BLaER1 (cell line): ENCODE measurements around the gene ITSN1.

Experiments used
- H3K27ac ChIP-seq: shearing (Covaris generic); formaldehyde crosslinking; 2 replicates; pipeline ENCODE4 v1.8.1; 2022
- H3K27me3 ChIP-seq: shearing (Covaris generic); formaldehyde crosslinking; 2 replicates; pipeline ENCODE4 v1.8.1; 2022
- H3K36me3 ChIP-seq: shearing (Covaris generic); formaldehyde crosslinking; 2 replicates; pipeline ENCODE4 v1.8.1; 2022
- H3K4me1 ChIP-seq: shearing (Covaris generic); formaldehyde crosslinking; 2 replicates; pipeline ENCODE4 v1.8.1; 2022
- H3K4me2 ChIP-seq: shearing (Covaris generic); formaldehyde crosslinking; 2 replicates; pipeline ENCODE4 v1.8.1; 2022
- H3K4me3 ChIP-seq: shearing (Covaris generic); formaldehyde crosslinking; 2 replicates; pipeline ENCODE4 v1.8.1; 2022
- H3K9ac ChIP-seq: shearing (Covaris generic); formaldehyde crosslinking; 2 replicates; pipeline ENCODE4 v1.8.1; 2022
- H3K9me3 ChIP-seq: shearing (Covaris generic); formaldehyde crosslinking; 2 replicates; pipeline ENCODE4 v1.8.1; 2022
- H4K20me1 ChIP-seq: shearing (Covaris generic); formaldehyde crosslinking; 2 replicates; pipeline ENCODE4 v1.8.1; 2022
- Cebpa-rat ChIP-seq: shearing (Covaris generic); IDR thresholded peaks from 2 replicates; pipeline ENCODE4 v1.8.1; 2022

Gene ITSN1

DNA sequence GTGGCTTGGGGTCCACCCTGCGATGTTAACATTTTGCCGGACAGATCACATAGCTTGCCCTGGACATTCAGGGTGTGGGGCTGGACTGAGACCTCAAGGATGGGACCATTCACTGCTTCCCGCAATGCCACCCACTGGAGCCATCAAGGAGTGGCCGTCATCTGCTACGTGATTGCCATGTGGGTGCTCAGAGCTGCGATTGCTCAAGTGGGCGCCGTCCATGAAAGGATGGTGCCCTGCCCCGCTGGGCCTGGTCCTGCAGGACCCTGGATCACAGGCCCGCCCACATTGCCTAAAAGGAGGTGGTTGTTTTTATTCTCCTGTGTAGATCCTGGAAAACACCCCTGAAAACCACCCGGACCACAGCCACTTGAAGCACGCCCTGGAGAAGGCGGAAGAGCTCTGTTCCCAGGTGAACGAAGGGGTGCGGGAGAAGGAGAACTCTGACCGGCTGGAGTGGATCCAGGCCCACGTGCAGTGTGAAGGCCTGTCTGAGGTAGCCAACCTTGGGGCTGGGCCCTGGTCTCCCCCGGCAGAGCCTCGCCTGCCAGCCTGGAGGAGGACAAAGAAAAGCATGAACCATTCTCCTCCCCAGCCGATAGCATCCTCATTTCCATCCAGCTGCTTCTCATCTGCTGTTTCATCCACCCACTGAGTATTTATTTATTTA is 232.9 kb downstream of the ITSN1 start:
- no peak overlapping the region for H3K27ac ChIP-seq
- H3K4me1 ChIP-seq = no peaks in the 10 kb centered on the region
- no peaks in the 10 kb centered on the region for H3K36me3 ChIP-seq
- H4K20me1 ChIP-seq = no peaks in the 10 kb centered on the region
- no peaks in the 10 kb centered on the region for H3K9me3 ChIP-seq
- H3K27me3 ChIP-seq = no peaks in the 10 kb centered on the region
- no peak overlapping the region for H3K4me2 ChIP-seq
- H3K4me3 ChIP-seq = no peak overlapping the region
- H3K9ac ChIP-seq = no peak overlapping the region
- no peak for TF ChIP-seq Cebpa-rat

GRCh38 chr21:33878824-33879223 is 236.5 kb downstream of the ITSN1 start:
- H3K4me3 ChIP-seq = no peak overlapping the region
- H3K9ac ChIP-seq = no peak overlapping the region
- H4K20me1 ChIP-seq = no peaks in the 10 kb centered on the region
- no peaks in the 10 kb centered on the region for H3K36me3 ChIP-seq
- H3K27me3 ChIP-seq = no peaks in the 10 kb centered on the region
- H3K4me2 ChIP-seq = no peak overlapping the region
- no peak overlapping the region for H3K27ac ChIP-seq
- H3K9me3 ChIP-seq = no peaks in the 10 kb centered on the region
- TF ChIP-seq Cebpa-rat = no peak
- H3K4me1 ChIP-seq = no peaks in the 10 kb centered on the region

GRCh38 chr21:33880626-33881025 is 238.3 kb downstream of the ITSN1 start:
- Histone ChIP-seq H3K27ac (no peak overlapping the region), H3K4me2 (no peak overlapping the region), H3K4me1 (no peaks in the 10 kb centered on the region), H3K9me3 (no peaks in the 10 kb centered on the region), H3K4me3 (no peak overlapping the region), H3K36me3 (no peaks in the 10 kb centered on the region), H4K20me1 (no peaks in the 10 kb centered on the region), H3K27me3 (no peaks in the 10 kb centered on the region), H3K9ac (no peak overlapping the region)
- no peak for TF ChIP-seq Cebpa-rat

DNA sequence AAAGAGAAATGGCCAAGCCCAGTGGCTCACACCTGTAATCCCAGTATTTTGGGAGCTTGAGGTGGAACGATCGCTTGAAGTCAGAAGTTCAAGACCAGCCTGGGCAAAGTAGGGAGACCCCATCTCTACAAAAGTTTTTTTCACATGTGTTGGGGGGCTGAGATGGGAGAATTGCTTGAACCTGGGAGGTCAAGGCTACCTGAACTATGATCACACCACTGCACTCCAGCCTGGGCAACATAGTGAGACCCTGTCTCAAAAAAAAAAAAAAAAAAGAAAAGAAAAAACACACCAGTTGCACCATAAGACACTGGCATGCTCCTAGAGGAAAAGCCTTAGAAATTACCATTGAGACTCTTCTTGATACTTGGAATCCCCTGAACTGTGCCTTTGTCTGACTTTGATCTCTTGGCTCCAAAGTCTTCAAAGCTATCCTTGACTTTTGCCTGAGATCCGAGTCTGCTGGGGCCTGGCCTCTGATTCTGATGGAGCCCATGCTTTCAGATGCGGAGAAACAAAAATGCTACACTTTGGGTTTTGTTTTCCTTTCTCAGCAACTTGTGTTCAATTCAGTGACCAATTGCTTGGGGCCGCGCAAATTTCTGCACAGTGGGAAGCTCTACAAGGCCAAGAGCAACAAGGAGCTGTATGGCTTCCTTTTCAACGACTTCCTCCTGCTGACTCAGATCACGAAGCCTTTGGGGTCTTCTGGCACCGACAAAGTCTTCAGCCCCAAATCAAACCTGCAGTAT is 239.6 kb downstream of the ITSN1 start:
- Histone ChIP-seq H3K36me3 (no peaks in the 10 kb centered on the region), H3K9ac (no peak overlapping the region), H3K27ac (no peak overlapping the region), H3K4me2 (no peak overlapping the region), H3K4me1 (no peaks in the 10 kb centered on the region), H3K4me3 (no peak overlapping the region), H3K27me3 (no peaks in the 10 kb centered on the region), H4K20me1 (no peaks in the 10 kb centered on the region), H3K9me3 (no peaks in the 10 kb centered on the region)
- TF ChIP-seq Cebpa-rat = no peak

- Histone ChIP-seq H3K4me3 (no peak overlapping the region), H3K9ac (no peak overlapping the region), H3K4me1 (no peaks in the 10 kb centered on the region), H3K36me3 (no peaks in the 10 kb centered on the region), H3K27me3 (no peaks in the 10 kb centered on the region), H3K4me2 (no peak overlapping the region), H3K27ac (no peak overlapping the region), H4K20me1 (no peaks in the 10 kb centered on the region), H3K9me3 (no peaks in the 10 kb centered on the region)
- no peak for TF ChIP-seq Cebpa-rat
Observed at GRCh38 chr21:33883118-33883517, 240.8 kb downstream of the ITSN1 start.

- Histone ChIP-seq H3K9ac (no peak overlapping the region), H3K27ac (no peak overlapping the region), H3K4me1 (no peaks in the 10 kb centered on the region), H3K36me3 (no peaks in the 10 kb centered on the region), H3K9me3 (no peaks in the 10 kb centered on the region), H3K27me3 (no peaks in the 10 kb centered on the region), H3K4me3 (no peak overlapping the region), H3K4me2 (no peak overlapping the region), H4K20me1 (no peaks in the 10 kb centered on the region)
- TF ChIP-seq Cebpa-rat = no peak
Observed at GRCh38 chr21:33884376-33885171, 242.3 kb downstream of the ITSN1 start.

GRCh38 chr21:33885172-33885514 is 242.8 kb downstream of the ITSN1 start:
- Histone ChIP-seq H3K4me1 (no peaks in the 10 kb centered on the region), H3K9ac (no peak overlapping the region), H3K4me2 (no peak overlapping the region), H4K20me1 (no peaks in the 10 kb centered on the region), H3K9me3 (no peaks in the 10 kb centered on the region), H3K4me3 (no peak overlapping the region), H3K27me3 (no peaks in the 10 kb centered on the region), H3K27ac (no peak overlapping the region), H3K36me3 (no peaks in the 10 kb centered on the region)
- no peak for TF ChIP-seq Cebpa-rat

GRCh38 chr21:33886321-33886720 is 244.0 kb downstream of the ITSN1 start:
- H3K27ac ChIP-seq = no peak overlapping the region
- H3K27me3 ChIP-seq = no peaks in the 10 kb centered on the region
- H3K9ac ChIP-seq = no peak overlapping the region
- no peaks in the 10 kb centered on the region for H3K4me1 ChIP-seq
- H4K20me1 ChIP-seq = no peaks in the 10 kb centered on the region
- no peak overlapping the region for H3K4me3 ChIP-seq
- no peaks in the 10 kb centered on the region for H3K9me3 ChIP-seq
- no peak overlapping the region for H3K4me2 ChIP-seq
- H3K36me3 ChIP-seq = no peaks in the 10 kb centered on the region
- TF ChIP-seq Cebpa-rat = no peak

DNA sequence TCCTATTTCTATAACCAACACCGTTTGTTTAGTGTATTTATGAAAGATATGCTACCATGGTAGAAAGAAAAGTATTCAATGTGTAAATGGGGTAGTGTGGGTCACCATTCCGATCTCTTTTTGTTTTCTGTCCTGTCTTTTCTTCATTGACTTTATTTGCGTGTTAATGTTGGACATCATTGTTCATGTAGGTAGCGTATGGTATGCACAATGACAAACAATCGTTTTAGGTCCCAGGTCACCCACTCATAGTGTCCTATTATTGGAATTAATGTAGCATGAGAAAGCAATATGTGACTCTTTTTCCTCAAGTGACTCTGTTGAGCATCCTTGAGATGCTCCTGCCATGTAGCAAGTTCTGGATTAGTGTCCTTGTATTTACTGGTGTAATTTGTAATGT is 247.9 kb downstream of the ITSN1 start:
- H3K27me3 ChIP-seq = no peaks in the 10 kb centered on the region
- H3K4me3 ChIP-seq = no peak overlapping the region
- no peak overlapping the region for H3K4me2 ChIP-seq
- TF ChIP-seq Cebpa-rat = no peak
- peaks cover 9% of the 10 kb centered on the region; the same call in 1 of the 2 replicates for H3K4me1 ChIP-seq
- no peak overlapping the region for H3K27ac ChIP-seq
- no peaks in the 10 kb centered on the region for H3K36me3 ChIP-seq
- H3K9ac ChIP-seq = no peak overlapping the region
- no peaks in the 10 kb centered on the region for H4K20me1 ChIP-seq
- H3K9me3 ChIP-seq = no peaks in the 10 kb centered on the region

DNA sequence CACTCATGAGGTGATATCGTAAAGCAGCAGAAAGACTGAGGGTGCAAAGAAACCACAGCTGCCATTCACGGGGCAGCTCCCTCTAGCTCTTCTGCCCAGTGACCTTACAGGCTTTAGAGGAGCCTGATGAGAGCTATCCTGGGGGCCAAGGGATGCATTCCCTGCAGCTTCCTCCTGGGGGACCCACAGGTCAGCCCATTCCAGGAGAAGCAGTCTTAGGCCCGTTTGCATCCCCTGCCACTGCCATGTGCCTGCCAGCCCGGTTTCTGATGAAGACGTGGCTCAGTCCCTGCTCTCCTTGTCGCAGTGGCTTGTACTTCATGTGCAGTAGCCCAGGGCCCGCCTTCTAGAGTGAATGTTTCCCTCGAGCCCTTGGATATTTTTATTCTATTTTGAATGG is 250.6 kb downstream of the ITSN1 start:
- H3K9ac ChIP-seq = no peak overlapping the region
- H3K4me1 ChIP-seq = peaks cover 11% of the 10 kb centered on the region; the same call in 1 of the 2 replicates
- H3K9me3 ChIP-seq = no peaks in the 10 kb centered on the region
- no peaks in the 10 kb centered on the region for H3K27me3 ChIP-seq
- no peak for TF ChIP-seq Cebpa-rat
- H3K36me3 ChIP-seq = no peaks in the 10 kb centered on the region
- H3K4me2 ChIP-seq = no peak overlapping the region
- H3K27ac ChIP-seq = no peak overlapping the region
- H3K4me3 ChIP-seq = no peak overlapping the region
- H4K20me1 ChIP-seq = no peaks in the 10 kb centered on the region
